SU-DHL-6 (cell line): ENCODE data around the gene MPV17L2.

ENCODE experiments used
- EZH2phosphoT487 ChIP-seq: fragments of 200-600 bp; sonication (generic), shearing (Covaris generic); conservative IDR thresholded peaks from 2 replicates; pipeline ENCODE4 v1.6.1; 2018; ENCODE audit warnings: mild to moderate bottlenecking, antibody characterized with exemption, low read length, moderate library complexity, mixed read lengths
- TF ChIP-seq, protein P1 (sequence below): fragments of 200-600 bp; sonication (generic); IDR thresholded peaks from one replicate; pipeline ENCODE4 v1.5.1; 2017; ENCODE audit warnings: antibody characterized with exemption, mild to moderate bottlenecking, low read length, moderate library complexity; ENCODE audit not compliant: insufficient read depth, poor library complexity, severe bottlenecking

DNA sequence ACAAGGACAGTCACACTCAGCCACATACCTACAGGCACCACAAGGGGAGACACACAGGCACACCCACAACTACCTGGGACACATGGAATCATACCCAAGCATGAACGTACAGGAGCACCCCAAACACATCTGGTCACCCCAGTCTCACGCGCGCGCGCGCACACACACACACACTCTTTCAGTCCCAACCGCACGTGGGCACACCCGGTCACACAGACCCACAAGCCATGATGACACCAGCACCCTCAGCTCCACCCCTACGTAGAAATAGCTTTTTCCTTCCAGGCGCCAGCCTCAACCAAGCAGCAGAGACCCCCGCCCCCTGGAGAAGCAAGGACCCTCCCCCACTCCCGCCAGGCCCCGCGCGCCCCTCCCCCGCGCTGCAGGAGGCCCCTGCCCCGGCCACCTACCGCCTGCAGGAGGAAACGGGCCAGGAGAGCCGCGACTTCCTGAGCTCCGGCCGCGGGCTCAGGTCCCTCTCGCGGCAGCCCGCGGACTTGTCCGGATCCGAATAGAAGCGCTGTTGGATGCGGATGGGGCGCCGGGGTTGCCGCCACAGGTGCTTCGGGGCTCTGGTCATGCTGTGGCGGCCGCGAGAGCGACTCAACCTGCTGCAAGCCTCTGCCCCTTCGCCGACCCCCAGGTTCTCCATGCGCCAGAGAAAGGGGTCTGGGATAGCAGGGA, 39.7 kb downstream of the MPV17L2 start:
- TF ChIP-seq, protein P1, sequence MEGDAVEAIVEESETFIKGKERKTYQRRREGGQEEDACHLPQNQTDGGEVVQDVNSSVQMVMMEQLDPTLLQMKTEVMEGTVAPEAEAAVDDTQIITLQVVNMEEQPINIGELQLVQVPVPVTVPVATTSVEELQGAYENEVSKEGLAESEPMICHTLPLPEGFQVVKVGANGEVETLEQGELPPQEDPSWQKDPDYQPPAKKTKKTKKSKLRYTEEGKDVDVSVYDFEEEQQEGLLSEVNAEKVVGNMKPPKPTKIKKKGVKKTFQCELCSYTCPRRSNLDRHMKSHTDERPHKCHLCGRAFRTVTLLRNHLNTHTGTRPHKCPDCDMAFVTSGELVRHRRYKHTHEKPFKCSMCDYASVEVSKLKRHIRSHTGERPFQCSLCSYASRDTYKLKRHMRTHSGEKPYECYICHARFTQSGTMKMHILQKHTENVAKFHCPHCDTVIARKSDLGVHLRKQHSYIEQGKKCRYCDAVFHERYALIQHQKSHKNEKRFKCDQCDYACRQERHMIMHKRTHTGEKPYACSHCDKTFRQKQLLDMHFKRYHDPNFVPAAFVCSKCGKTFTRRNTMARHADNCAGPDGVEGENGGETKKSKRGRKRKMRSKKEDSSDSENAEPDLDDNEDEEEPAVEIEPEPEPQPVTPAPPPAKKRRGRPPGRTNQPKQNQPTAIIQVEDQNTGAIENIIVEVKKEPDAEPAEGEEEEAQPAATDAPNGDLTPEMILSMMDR = no peak
- TF ChIP-seq EZH2phosphoT487 = no peak
